Sigmoid colon (tissue), 7 donors: ENCODE data around the gene C2CD3. TPM values are rescaled to one million over a fixed set of nuclear protein-coding genes. Genes with fewer than 3 reads are reported as not detected.

Experiments
- DNase-seq: peaks from one replicate; pipeline ENCODE4 v3.0.0-alpha.2; 2019
- H3K27ac ChIP-seq, 4 donors: fragments of 200-600 bp; sonication (generic); one replicate each; pipeline ENCODE4 v1.5.1; 2016 to 2019; ENCODE audit warnings: mild to moderate bottlenecking in 1 of 4
- H3K27me3 ChIP-seq, 3 donors: fragments of 200-600 bp; sonication (generic); one replicate each; pipeline ENCODE4 v1.5.1; 2019; ENCODE audit warnings: mild to moderate bottlenecking in 1 of 3
- H3K36me3 ChIP-seq, 4 donors: fragments of 200-600 bp; sonication (generic); one replicate each; pipeline ENCODE4 v1.5.1; 2016 to 2019
- H3K4me1 ChIP-seq, 4 donors: fragments of 200-600 bp; sonication (generic); one replicate each; pipeline ENCODE4 v1.5.1; 2017 to 2019
- H3K4me3 ChIP-seq, 4 donors: fragments of 200-600 bp; sonication (generic); one replicate each; pipeline ENCODE4 v1.5.1; 2017 to 2019; ENCODE audit warnings: mild to moderate bottlenecking in 2 of 4, moderate library complexity in 1 of 4
- H3K9me3 ChIP-seq, 4 donors: fragments of 200-600 bp in 3 of 4; sonication (generic) in 3 of 4; one replicate each; pipeline versions ENCODE4 v1.5.1 to v1.6.1; 2013 to 2019
- CTCF ChIP-seq, 4 experiments: fragments of 450-650 bp in 3 of 4; fragments of 200-600 bp in 1 of 4; IDR thresholded peaks; one replicate each; pipeline ENCODE4 v1.5.1; 2016 to 2019; ENCODE audit warnings: antibody characterized with exemption in 4 of 4, mild to moderate bottlenecking in 3 of 4, moderate library complexity in 2 of 4
- EP300 ChIP-seq, 4 donors: sonication (generic); formaldehyde crosslinking; IDR thresholded peaks; one replicate each; pipeline ENCODE4 v1.6.1; 2017; ENCODE audit warnings: antibody characterized with exemption in 4 of 4
- POLR2A ChIP-seq, 2 donors: fragments of 450-650 bp; IDR thresholded peaks; one replicate each; pipeline ENCODE4 v1.6.1; 2016; ENCODE audit warnings: antibody characterized with exemption in 2 of 2, mild to moderate bottlenecking in 2 of 2, moderate library complexity in 2 of 2
- POLR2AphosphoS5 ChIP-seq, 4 donors: sonication (generic); formaldehyde crosslinking; IDR thresholded peaks; one replicate each; pipeline ENCODE4 v1.6.1; 2017; ENCODE audit warnings: antibody characterized with exemption in 4 of 4
- WGBS, 2 donors: extraction: QIAGEN DNeasy Blood & Tissue Kit; methylation state at CpG; one replicate each; pipeline ENCODE4 v1.1.7; 2013; 5-methylcytosine and 5-hydroxymethylcytosine counted together
- intact Hi-C: fragments of 100-400 bp; cut with DNase I; formaldehyde crosslinking; loops from one replicate; pipeline ENCODE4 v1.15.1; 2023
- polyA plus RNA-seq, 3 donors: library from polyadenylated mRNA; stranded (reverse); fragments of 200-250 nt; gene quantifications; one replicate each; pipeline ENCODE4 v1.2.3, GENCODE V29; 2013
- total RNA-seq, 4 donors: library from RNA; depleted of rRNA; stranded (reverse); fragments of >200 nt; gene quantifications; one replicate each; pipeline ENCODE4 v1.1.0, GENCODE V29; 2016
- donor health status: healthy with polysubstance abuse.
- donor health status: Bipolar disorder and iron deficiency.
- donor health status: healthy.

C2CD3 gene
- total and polyA plus RNA-seq, 7 donors, result 6.9 to 29.1 (median 17.2) TPM

GRCh38 chr11:74057249-74058151 is 113.3 kb downstream of the C2CD3 start:
- intact Hi-C loops, result no loop called here
- H3K27me3 ChIP-seq, result no peaks in the 10 kb centered on the region
- peak overlapping the region in 1 of 4 donors; percentile 8 for H3K27ac ChIP-seq
- 88 to 92% methylated on average over 8 of the region's 8 CpGs for WGBS, 2 donors
- DNase-seq, result no peak
- TF ChIP-seq EP300 (IDR thresholded peaks at IDR 0.05), result no peak
- TF ChIP-seq POLR2AphosphoS5 (IDR thresholded peaks at IDR 0.05), result no peak
- TF ChIP-seq POLR2A (IDR thresholded peaks at IDR 0.05), result no peak
- TF ChIP-seq CTCF (IDR thresholded peaks at IDR 0.05), result no peak
- peaks cover 0 to 39% (median 0%) of the 10 kb centered on the region in 4 donors for H3K36me3 ChIP-seq
- no peak overlapping the region for H3K4me3 ChIP-seq
- H3K4me1 ChIP-seq, result no peaks in the 10 kb centered on the region
- H3K9me3 ChIP-seq, result no peaks in the 10 kb centered on the region

GRCh38 chr11:74055938-74056337 is 114.9 kb downstream of the C2CD3 start:
- Histone ChIP-seq H3K9me3 (no peaks in the 10 kb centered on the region), H3K36me3 (peaks cover 0 to 39% (median 0%) of the 10 kb centered on the region in 4 donors), H3K4me3 (no peak overlapping the region), H3K27ac (no peak overlapping the region), H3K27me3 (no peaks in the 10 kb centered on the region), H3K4me1 (no peaks in the 10 kb centered on the region)
- DNase-seq, result no peak
- intact Hi-C loops, result no loop called here
- TF ChIP-seq POLR2A (IDR thresholded peaks at IDR 0.05), result no peak
- TF ChIP-seq POLR2AphosphoS5 (IDR thresholded peaks at IDR 0.05), result no peak
- TF ChIP-seq EP300 (IDR thresholded peaks at IDR 0.05), result no peak
- TF ChIP-seq CTCF (IDR thresholded peaks at IDR 0.05), result no peak

- Histone ChIP-seq H3K27ac (no peak overlapping the region), H3K27me3 (no peaks in the 10 kb centered on the region), H3K4me3 (no peak overlapping the region), H3K9me3 (no peaks in the 10 kb centered on the region), H3K4me1 (no peaks in the 10 kb centered on the region), H3K36me3 (peaks cover 0 to 69% (median 8%) of the 10 kb centered on the region in 4 donors)
- DNase-seq, result no peak
- intact Hi-C loops, result no loop called here
- 89 to 95% methylated on average over 3 of the region's 3 CpGs for WGBS, 2 donors
- TF ChIP-seq EP300 (IDR thresholded peaks at IDR 0.05), result no peak
- no peak for TF ChIP-seq CTCF (IDR thresholded peaks at IDR 0.05)
- TF ChIP-seq POLR2A (IDR thresholded peaks at IDR 0.05), result no peak
- TF ChIP-seq POLR2AphosphoS5 (IDR thresholded peaks at IDR 0.05), result no peak
Measured at GRCh38 chr11:74050465-74050864, 120.3 kb downstream of the C2CD3 start.

- Histone ChIP-seq H3K4me3 (no peak overlapping the region), H3K36me3 (peaks cover 0 to 63% (median 8%) of the 10 kb centered on the region in 4 donors), H3K4me1 (no peaks in the 10 kb centered on the region), H3K27ac (no peak overlapping the region), H3K9me3 (no peaks in the 10 kb centered on the region), H3K27me3 (no peaks in the 10 kb centered on the region)
- intact Hi-C loops, result no loop called here
- TF ChIP-seq POLR2A (IDR thresholded peaks at IDR 0.05) (no peak), CTCF (IDR thresholded peaks at IDR 0.05) (no peak), EP300 (IDR thresholded peaks at IDR 0.05) (no peak), POLR2AphosphoS5 (IDR thresholded peaks at IDR 0.05) (no peak)
- WGBS, 2 donors, result 95 to 96% methylated on average over 5 of the region's 5 CpGs
- no peak for DNase-seq
Measured at GRCh38 chr11:74048993-74049392, 121.8 kb downstream of the C2CD3 start.
